HCT116 (cell line): ENCODE results near the gene SEMA5A.

Experiments
- CTCF ChIP-seq, 3 experiments: fragments of 200-600 bp in 1 of 3; sonication (generic) in 1 of 3; IDR thresholded peaks in 2 of 3; conservative IDR thresholded peaks in 1 of 3; 2 replicates each; pipeline ENCODE4 v1.5.1; 2012 to 2017; ENCODE audit warnings: low read depth in 2 of 3, low read length in 2 of 3, antibody characterized with exemption in 1 of 3, borderline replicate concordance in 1 of 3, control low read depth in 1 of 3, mild to moderate bottlenecking in 1 of 3, mixed read lengths in 1 of 3, mixed run types in 1 of 3, moderate library complexity in 1 of 3; ENCODE audit not compliant: insufficient read depth in 1 of 3
- EZH2 ChIP-seq: fragments of 200-600 bp; sonication (generic); IDR thresholded peaks from 2 replicates; pipeline ENCODE4 v1.6.1; 2017; ENCODE audit warnings: antibody characterized with exemption, mixed run types

DNA sequence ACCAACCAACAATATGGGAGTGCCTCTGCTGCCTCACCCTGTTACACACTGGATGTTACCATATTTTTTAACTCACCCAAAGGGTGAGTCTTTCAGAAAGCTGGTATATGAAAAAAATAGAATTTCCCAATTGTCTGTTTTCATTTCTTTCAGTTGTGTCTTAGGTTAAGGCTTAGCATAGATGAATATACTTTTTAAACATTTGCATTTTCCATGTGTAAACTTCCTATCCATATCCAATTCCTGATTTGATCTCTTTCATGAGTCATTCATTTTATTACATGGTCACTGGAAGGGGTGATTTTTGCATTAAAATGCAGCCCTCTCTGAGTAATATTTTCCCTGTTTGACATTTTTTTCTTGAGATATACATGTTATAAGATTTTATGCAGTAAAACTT, 406.5 kb downstream of the SEMA5A start:
- TF ChIP-seq CTCF (IDR thresholded peaks at IDR 0.05 in 2 of 3, conservative IDR thresholded peaks at IDR 0.05 in 1 of 3; ENCODE audit: borderline replicate concordance in 1 of 3, insufficient read depth in 1 of 3, low read depth in 2 of 3, low read length in 2 of 3) (no peak), EZH2 (no peak)
